ES-I3 (cell line): ENCODE measurements around the gene PNRC1.

Experiments
- H3K36me3 ChIP-seq: 2 replicates; pipeline ENCODE4 v1.6.1; 2013; ENCODE audit warnings: mild to moderate bottlenecking, low read length, control low read depth, moderate library complexity; ENCODE audit not compliant: insufficient read depth
- H3K4me1 ChIP-seq: 2 replicates; pipeline ENCODE4 v1.6.1; 2013; ENCODE audit warnings: mild to moderate bottlenecking, control low read depth, low read length; ENCODE audit not compliant: insufficient read depth
- H3K9ac ChIP-seq: 2 replicates; pipeline ENCODE4 v1.6.1; 2013; ENCODE audit warnings: low read depth, mild to moderate bottlenecking, low read length, moderate library complexity
- H3K9me3 ChIP-seq: 2 replicates; pipeline ENCODE4 v1.6.1; 2013; ENCODE audit warnings: mild to moderate bottlenecking, low read length, moderate library complexity; ENCODE audit not compliant: control insufficient read depth, insufficient read depth

PNRC1 gene

GRCh38 chr6:89069536-89070163, 10.9 kb upstream of the PNRC1 start:
- Histone ChIP-seq H3K9ac (no peak overlapping the region), H3K36me3 (no peaks in the 10 kb centered on the region), H3K9me3 (peaks cover 7% of the 10 kb centered on the region), H3K4me1 (no peaks in the 10 kb centered on the region)

GRCh38 chr6:89071036-89071435, 9.5 kb upstream of the PNRC1 start:
- Histone ChIP-seq H3K9ac (no peak overlapping the region), H3K36me3 (no peaks in the 10 kb centered on the region), H3K4me1 (no peaks in the 10 kb centered on the region), H3K9me3 (peaks cover 7% of the 10 kb centered on the region; the same call in 1 of the 2 replicates)

DNA sequence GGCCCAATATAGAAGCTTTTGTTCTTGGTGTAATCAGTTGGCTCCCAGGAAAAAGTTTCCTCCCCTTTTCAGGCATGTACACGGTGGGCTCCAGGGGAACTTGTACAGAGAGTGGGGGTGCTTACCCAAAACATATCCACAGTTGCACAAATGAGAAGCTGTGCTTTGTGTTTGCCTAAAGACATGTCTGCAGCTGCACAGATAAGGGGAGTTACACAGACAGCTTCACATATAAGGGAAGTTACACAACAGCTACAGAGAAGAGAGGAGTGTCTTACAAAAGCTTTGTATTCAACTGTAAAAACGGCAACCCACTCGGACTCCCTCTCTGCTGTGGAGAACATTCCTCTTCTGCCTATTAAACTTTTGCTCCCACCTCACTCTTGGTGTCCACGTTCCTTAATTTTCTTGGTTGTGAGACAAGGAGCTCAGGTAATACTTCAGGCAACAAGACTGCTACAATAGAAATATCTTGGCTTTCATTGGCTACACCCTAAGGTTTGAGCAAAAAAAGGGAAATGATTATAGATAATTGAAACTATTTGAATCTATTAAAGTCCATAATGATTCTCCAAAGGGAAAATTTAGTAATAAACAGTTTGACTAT, 7.4 kb upstream of the PNRC1 start:
- peaks cover 7% of the 10 kb centered on the region; the same call in 1 of the 2 replicates for H3K9me3 ChIP-seq
- H3K4me1 ChIP-seq = no peaks in the 10 kb centered on the region
- H3K9ac ChIP-seq = no peak overlapping the region
- no peaks in the 10 kb centered on the region for H3K36me3 ChIP-seq

DNA sequence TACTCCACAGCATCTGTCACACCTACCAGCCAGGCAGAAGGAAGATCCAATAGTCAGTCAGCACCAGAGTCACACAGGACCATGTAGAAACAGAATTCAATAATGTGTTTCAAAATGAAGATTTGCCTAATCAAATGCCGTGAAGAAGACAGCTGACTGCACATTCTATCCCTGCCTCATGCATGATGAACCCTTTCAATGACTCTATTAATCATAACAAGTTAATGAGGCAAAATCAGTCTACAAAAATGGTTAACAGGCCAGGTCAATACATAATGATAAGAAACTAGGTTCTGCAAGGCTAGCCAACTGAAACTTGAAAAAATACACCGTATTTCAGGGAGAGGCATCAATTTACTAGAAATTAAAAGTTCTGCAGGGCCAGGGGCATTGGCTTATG, 6.7 kb upstream of the PNRC1 start:
- Histone ChIP-seq H3K36me3 (no peaks in the 10 kb centered on the region), H3K4me1 (no peaks in the 10 kb centered on the region), H3K9me3 (peaks cover 7% of the 10 kb centered on the region; the same call in 1 of the 2 replicates), H3K9ac (no peak overlapping the region)

- H3K36me3 ChIP-seq = no peaks in the 10 kb centered on the region
- peaks cover 11% of the 10 kb centered on the region for H3K4me1 ChIP-seq
- no peaks in the 10 kb centered on the region for H3K9me3 ChIP-seq
- H3K9ac ChIP-seq = peak overlapping the region; percentile 59
These were observed 878 bp upstream of the PNRC1 start for GRCh38 chr6:89079511-89080234.

GRCh38 chr6:89081129-89081422, 525 bp downstream of the PNRC1 start:
- Histone ChIP-seq H3K9ac (peak overlapping the region; percentile 91), H3K9me3 (no peaks in the 10 kb centered on the region), H3K36me3 (no peaks in the 10 kb centered on the region), H3K4me1 (peaks cover 11% of the 10 kb centered on the region)

GRCh38 chr6:89081423-89082322, 1.1 kb downstream of the PNRC1 start:
- Histone ChIP-seq H3K9ac (peak overlapping the region; percentile 91), H3K4me1 (peaks cover 11% of the 10 kb centered on the region), H3K9me3 (no peaks in the 10 kb centered on the region), H3K36me3 (no peaks in the 10 kb centered on the region)

GRCh38 chr6:89082486-89082891, 1.9 kb downstream of the PNRC1 start:
- Histone ChIP-seq H3K9me3 (no peaks in the 10 kb centered on the region), H3K9ac (peak overlapping the region; percentile 88), H3K4me1 (peaks cover 11% of the 10 kb centered on the region), H3K36me3 (no peaks in the 10 kb centered on the region)

- Histone ChIP-seq H3K36me3 (no peaks in the 10 kb centered on the region), H3K9ac (no peak overlapping the region), H3K4me1 (peaks cover 11% of the 10 kb centered on the region), H3K9me3 (no peaks in the 10 kb centered on the region)
These were observed 4.0 kb downstream of the PNRC1 start for GRCh38 chr6:89084542-89084941.

- no peaks in the 10 kb centered on the region for H3K9me3 ChIP-seq
- peaks cover 15% of the 10 kb centered on the region for H3K4me1 ChIP-seq
- no peaks in the 10 kb centered on the region for H3K36me3 ChIP-seq
- no peak overlapping the region for H3K9ac ChIP-seq
These were observed 4.4 kb downstream of the PNRC1 start for GRCh38 chr6:89084954-89085353.

- no peaks in the 10 kb centered on the region for H3K9me3 ChIP-seq
- peaks cover 15% of the 10 kb centered on the region for H3K4me1 ChIP-seq
- H3K9ac ChIP-seq = no peak overlapping the region
- no peaks in the 10 kb centered on the region for H3K36me3 ChIP-seq
These were observed 5.1 kb downstream of the PNRC1 start for GRCh38 chr6:89085409-89086205.

GRCh38 chr6:89087881-89088280, 7.3 kb downstream of the PNRC1 start:
- no peaks in the 10 kb centered on the region for H3K36me3 ChIP-seq
- no peaks in the 10 kb centered on the region for H3K9me3 ChIP-seq
- H3K9ac ChIP-seq = no peak overlapping the region
- H3K4me1 ChIP-seq = peaks cover 15% of the 10 kb centered on the region

- Histone ChIP-seq H3K9ac (no peak overlapping the region), H3K9me3 (no peaks in the 10 kb centered on the region), H3K4me1 (no peaks in the 10 kb centered on the region), H3K36me3 (no peaks in the 10 kb centered on the region)
These were observed 17.9 kb downstream of the PNRC1 start for GRCh38 chr6:89098461-89098860.

DNA sequence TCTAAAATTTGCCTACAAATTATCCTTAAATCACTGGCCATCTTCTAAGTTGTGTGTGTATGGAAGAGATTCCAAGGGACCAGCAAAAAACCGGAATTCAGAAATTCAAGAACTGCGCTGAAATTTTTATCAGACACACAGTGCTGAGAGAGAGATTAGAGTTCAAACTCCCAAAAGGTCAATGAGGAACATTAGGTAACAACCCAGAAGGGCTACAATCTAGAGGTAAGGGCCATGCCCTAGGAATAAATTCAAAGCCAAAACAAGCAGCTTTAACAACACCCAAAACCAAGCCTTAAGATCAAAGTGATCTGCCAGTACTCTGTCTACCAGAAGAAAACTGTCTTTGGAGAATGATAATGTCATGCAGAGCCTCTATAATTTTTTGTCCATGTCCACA, 19.6 kb downstream of the PNRC1 start:
- Histone ChIP-seq H3K9ac (no peak overlapping the region), H3K9me3 (no peaks in the 10 kb centered on the region), H3K4me1 (no peaks in the 10 kb centered on the region), H3K36me3 (no peaks in the 10 kb centered on the region)
